Measurements from ENCODE around the gene ADAMTS12.

Gene ADAMTS12

GRCh38 chr5:33795496-33795895 is 96.3 kb downstream of the ADAMTS12 start:
- DNase-seq, result no peak

- no peak for DNase-seq
Observed at GRCh38 chr5:33794550-33795181, 97.1 kb downstream of the ADAMTS12 start.

GRCh38 chr5:33793836-33794549 is 97.8 kb downstream of the ADAMTS12 start:
- DNase-seq, result no peak

GRCh38 chr5:33793276-33793675 is 98.5 kb downstream of the ADAMTS12 start:
- no peak for DNase-seq

GRCh38 chr5:33792559-33792958 is 99.2 kb downstream of the ADAMTS12 start:
- no peak for DNase-seq

GRCh38 chr5:33789567-33789957 is 102.2 kb downstream of the ADAMTS12 start:
- no peak for DNase-seq

GRCh38 chr5:33788922-33789566 is 102.7 kb downstream of the ADAMTS12 start:
- DNase-seq, result no peak

GRCh38 chr5:33785571-33785970 is 106.2 kb downstream of the ADAMTS12 start:
- DNase-seq, result no peak

- no peak for DNase-seq
Observed at GRCh38 chr5:33781286-33781685, 110.5 kb downstream of the ADAMTS12 start.

- no peak for DNase-seq
Observed at GRCh38 chr5:33776151-33776660, 115.6 kb downstream of the ADAMTS12 start.

- DNase-seq, result no peak
Observed at GRCh38 chr5:33774341-33774740, 117.4 kb downstream of the ADAMTS12 start.

- no peak for DNase-seq
Observed at GRCh38 chr5:33772380-33772897, 119.4 kb downstream of the ADAMTS12 start.

GRCh38 chr5:33769968-33770367 is 121.8 kb downstream of the ADAMTS12 start:
- DNase-seq, result no peak

- no peak for DNase-seq
Observed at GRCh38 chr5:33769196-33769595, 122.6 kb downstream of the ADAMTS12 start.

GRCh38 chr5:33766023-33766422 is 125.8 kb downstream of the ADAMTS12 start:
- no peak for DNase-seq

- DNase-seq, result no peak
Observed at GRCh38 chr5:33764786-33765185, 127.0 kb downstream of the ADAMTS12 start.

GRCh38 chr5:33763435-33763834 is 128.4 kb downstream of the ADAMTS12 start:
- DNase-seq, result no peak

GRCh38 chr5:33762859-33763258 is 128.9 kb downstream of the ADAMTS12 start:
- no peak for DNase-seq

- DNase-seq, result no peak
Observed at GRCh38 chr5:33761139-33761538, 130.7 kb downstream of the ADAMTS12 start.

- DNase-seq, result no peak
Observed at GRCh38 chr5:33758737-33759136, 133.1 kb downstream of the ADAMTS12 start.

- no peak for DNase-seq
Observed at GRCh38 chr5:33756491-33756890, 135.3 kb downstream of the ADAMTS12 start.

- no peak for DNase-seq
Observed at GRCh38 chr5:33755231-33755630, 136.6 kb downstream of the ADAMTS12 start.

GRCh38 chr5:33753704-33754103 is 138.1 kb downstream of the ADAMTS12 start:
- no peak for DNase-seq

- DNase-seq, result no peak
Observed at GRCh38 chr5:33748754-33749153, 143.0 kb downstream of the ADAMTS12 start.
